Tibial artery (tissue), 4 donors: ENCODE data around the gene FNDC3B.

ENCODE experiments used
- DNase-seq, 2 donors: peaks; one replicate each; pipeline ENCODE4 v3.0.0-alpha.2; 2019
- H3K27ac ChIP-seq, 2 donors: fragments of 200-600 bp; sonication (generic) in 1 of 2; 1 replicate in 1 of 2; 2 replicates in 1 of 2; pipeline ENCODE4 v1.5.1; 2018 to 2019; ENCODE audit warnings: mild to moderate bottlenecking in 1 of 2
- H3K27me3 ChIP-seq, 2 donors: fragments of 200-600 bp; sonication (generic) in 1 of 2; one replicate each; pipeline versions ENCODE4 v1.5.1 to v1.6.0; 2016 to 2019
- H3K36me3 ChIP-seq, 3 donors: fragments of 200-600 bp; sonication (generic) in 2 of 3; one replicate each; pipeline ENCODE4 v1.5.1; 2016 to 2019; ENCODE audit warnings: mild to moderate bottlenecking in 2 of 3
- H3K4me1 ChIP-seq, 4 donors: fragments of 200-600 bp; sonication (generic) in 2 of 4; 1 replicate in 3 of 4; 2 replicates in 1 of 4; pipeline ENCODE4 v1.5.1; 2016 to 2019
- H3K4me3 ChIP-seq, 2 donors: fragments of 200-600 bp; sonication (generic) in 1 of 2; 1 replicate in 1 of 2; 2 replicates in 1 of 2; pipeline ENCODE4 v1.5.1; 2018 to 2019; ENCODE audit warnings: mild to moderate bottlenecking in 2 of 2
- H3K9me3 ChIP-seq, 3 donors: fragments of 200-600 bp; sonication (generic) in 1 of 3; one replicate each; pipeline ENCODE4 v1.5.1; 2016 to 2019
- intact Hi-C: fragments of 100-400 bp; cut with DNase I; formaldehyde crosslinking; loops from one replicate; pipeline ENCODE4 v1.15.0; 2023; ENCODE audit warnings: low total_unique reads
- TF ChIP-seq, protein P1 (sequence below), 2 experiments: fragments of 200-600 bp in 1 of 2; fragments of 450-650 bp in 1 of 2; IDR thresholded peaks; one replicate each; pipeline ENCODE4 v1.5.1; 2017 to 2019; ENCODE audit warnings: antibody characterized with exemption in 2 of 2, mild to moderate bottlenecking in 1 of 2, moderate library complexity in 1 of 2

FNDC3B gene

DNA sequence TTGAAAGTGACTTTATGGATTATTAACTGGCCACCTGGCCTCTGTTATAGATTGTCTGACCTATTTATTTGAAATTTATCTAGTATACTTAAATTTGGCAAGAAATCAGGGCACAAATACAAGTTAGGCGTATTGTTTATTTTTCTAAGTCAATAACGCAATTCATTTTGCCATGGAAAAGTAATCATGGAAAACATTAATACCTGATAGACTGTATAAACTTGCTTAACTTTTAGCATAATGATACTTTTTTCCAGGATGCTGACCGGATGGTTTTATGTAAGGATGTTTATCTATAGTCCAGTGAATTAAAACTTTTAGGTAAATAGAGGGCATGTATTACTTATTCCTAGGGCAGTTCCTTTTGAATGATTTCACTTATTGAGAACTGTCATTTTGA lies 20.2 kb downstream of the FNDC3B start:
- peaks cover 0 to 99% (median 47%) of the 10 kb centered on the region in 4 donors for H3K4me1 ChIP-seq
- TF ChIP-seq, protein P1, sequence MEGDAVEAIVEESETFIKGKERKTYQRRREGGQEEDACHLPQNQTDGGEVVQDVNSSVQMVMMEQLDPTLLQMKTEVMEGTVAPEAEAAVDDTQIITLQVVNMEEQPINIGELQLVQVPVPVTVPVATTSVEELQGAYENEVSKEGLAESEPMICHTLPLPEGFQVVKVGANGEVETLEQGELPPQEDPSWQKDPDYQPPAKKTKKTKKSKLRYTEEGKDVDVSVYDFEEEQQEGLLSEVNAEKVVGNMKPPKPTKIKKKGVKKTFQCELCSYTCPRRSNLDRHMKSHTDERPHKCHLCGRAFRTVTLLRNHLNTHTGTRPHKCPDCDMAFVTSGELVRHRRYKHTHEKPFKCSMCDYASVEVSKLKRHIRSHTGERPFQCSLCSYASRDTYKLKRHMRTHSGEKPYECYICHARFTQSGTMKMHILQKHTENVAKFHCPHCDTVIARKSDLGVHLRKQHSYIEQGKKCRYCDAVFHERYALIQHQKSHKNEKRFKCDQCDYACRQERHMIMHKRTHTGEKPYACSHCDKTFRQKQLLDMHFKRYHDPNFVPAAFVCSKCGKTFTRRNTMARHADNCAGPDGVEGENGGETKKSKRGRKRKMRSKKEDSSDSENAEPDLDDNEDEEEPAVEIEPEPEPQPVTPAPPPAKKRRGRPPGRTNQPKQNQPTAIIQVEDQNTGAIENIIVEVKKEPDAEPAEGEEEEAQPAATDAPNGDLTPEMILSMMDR (IDR thresholded peaks at IDR 0.05) = no peak
- H3K9me3 ChIP-seq = no peaks in the 10 kb centered on the region
- intact Hi-C loops = no loop called here
- H3K27ac ChIP-seq = no peak overlapping the region
- DNase-seq = no peak
- H3K27me3 ChIP-seq = no peaks in the 10 kb centered on the region
- peaks cover 0 to 5% (median 0%) of the 10 kb centered on the region in 3 donors for H3K36me3 ChIP-seq
- H3K4me3 ChIP-seq = no peak overlapping the region

DNA sequence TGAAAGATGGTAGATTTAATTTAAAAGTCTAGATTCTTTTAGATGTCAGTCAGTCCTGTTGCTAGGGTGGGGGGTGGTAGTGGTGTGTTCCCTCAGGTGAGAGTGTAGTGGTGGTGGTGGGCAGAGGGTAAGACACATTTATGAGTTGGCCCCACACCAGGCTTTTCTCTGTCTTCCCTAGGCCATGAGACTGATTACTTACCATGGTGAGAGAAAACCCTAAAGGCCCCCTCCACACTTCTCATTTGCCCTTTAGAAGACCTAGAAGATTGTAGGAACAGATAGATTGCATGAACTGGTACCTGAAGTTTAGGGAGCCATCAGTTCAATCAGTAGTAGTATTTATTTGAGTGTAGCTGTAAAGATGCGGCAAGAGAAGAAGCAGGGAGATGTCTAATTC lies 20.9 kb downstream of the FNDC3B start:
- Histone ChIP-seq H3K9me3 (no peaks in the 10 kb centered on the region), H3K36me3 (peaks cover 0 to 5% (median 0%) of the 10 kb centered on the region in 3 donors), H3K4me1 (peaks cover 0 to 99% (median 49%) of the 10 kb centered on the region in 4 donors), H3K27ac (no peak overlapping the region), H3K27me3 (no peaks in the 10 kb centered on the region), H3K4me3 (no peak overlapping the region)
- TF ChIP-seq, protein P1 (IDR thresholded peaks at IDR 0.05) = no peak
- intact Hi-C loops = loop anchor here (10.0 kb wide), 1 partner anchor 65 kb away; no protein-coding TSS in a partner anchor
- DNase-seq = no peak

DNA sequence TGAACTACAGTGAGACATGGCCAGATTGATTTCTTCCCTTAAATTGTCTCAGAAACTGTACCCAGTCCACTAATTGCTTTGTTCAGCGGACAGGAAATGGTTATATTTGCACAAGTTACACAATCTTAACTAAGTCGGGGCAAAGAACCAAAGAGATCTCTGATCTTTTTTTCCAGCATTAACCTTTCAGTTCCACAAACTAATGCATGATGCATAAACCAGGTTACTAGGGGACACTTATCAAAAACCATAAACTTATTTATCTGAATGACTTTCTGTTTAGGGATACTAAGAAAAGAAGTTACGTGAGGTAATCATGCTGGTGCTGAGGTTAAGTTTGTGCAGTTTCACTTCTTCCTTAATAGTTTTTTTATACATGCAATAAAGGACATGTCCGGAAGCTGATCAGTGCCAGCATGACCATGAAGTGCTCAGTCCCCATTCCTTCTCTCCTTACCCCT lies 22.4 kb downstream of the FNDC3B start:
- no peak for DNase-seq
- intact Hi-C loops = loop anchor here (10.0 kb wide), 1 partner anchor 63 kb away; no protein-coding TSS in a partner anchor
- TF ChIP-seq, protein P1 (IDR thresholded peaks at IDR 0.05) = no peak
- H3K36me3 ChIP-seq = peaks cover 0 to 5% (median 0%) of the 10 kb centered on the region in 3 donors
- H3K4me1 ChIP-seq = peaks cover 0 to 99% (median 49%) of the 10 kb centered on the region in 4 donors
- H3K9me3 ChIP-seq = no peaks in the 10 kb centered on the region
- peak overlapping the region; percentile 15 to 30 for H3K4me3 ChIP-seq
- H3K27me3 ChIP-seq = no peaks in the 10 kb centered on the region
- H3K27ac ChIP-seq = peak overlapping the region; percentile 32 to 55

DNA sequence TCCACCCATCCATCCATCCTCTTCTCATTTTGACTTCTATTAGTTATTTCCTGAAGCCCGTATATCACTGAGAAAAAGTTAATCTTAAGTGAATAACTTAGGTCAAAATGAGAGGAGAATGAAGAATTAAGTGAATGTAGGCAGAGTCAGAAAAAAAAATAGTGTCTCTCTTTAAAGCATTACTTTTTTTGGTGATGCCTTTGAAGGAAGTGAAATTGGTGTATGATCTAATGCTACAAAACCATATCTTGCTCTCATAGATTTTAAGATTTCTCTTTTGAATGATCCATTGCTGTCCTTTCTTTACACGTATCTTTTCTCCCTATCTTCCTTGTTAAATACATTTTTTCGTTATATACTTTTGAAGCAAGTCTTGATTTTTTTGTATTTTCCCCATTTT lies 23.4 kb downstream of the FNDC3B start:
- H3K4me1 ChIP-seq = peaks cover 0 to 99% (median 44%) of the 10 kb centered on the region in 4 donors
- peaks cover 0 to 5% (median 0%) of the 10 kb centered on the region in 3 donors for H3K36me3 ChIP-seq
- TF ChIP-seq, protein P1 (IDR thresholded peaks at IDR 0.05) = no peak
- peak overlapping the region in 1 of 2 donors; percentile 55 for H3K27ac ChIP-seq
- no peak overlapping the region for H3K4me3 ChIP-seq
- intact Hi-C loops = loop anchor here (10.0 kb wide), 1 partner anchor 62 kb away; no protein-coding TSS in a partner anchor
- H3K9me3 ChIP-seq = no peaks in the 10 kb centered on the region
- H3K27me3 ChIP-seq = no peaks in the 10 kb centered on the region
- DNase-seq = no peak

DNA sequence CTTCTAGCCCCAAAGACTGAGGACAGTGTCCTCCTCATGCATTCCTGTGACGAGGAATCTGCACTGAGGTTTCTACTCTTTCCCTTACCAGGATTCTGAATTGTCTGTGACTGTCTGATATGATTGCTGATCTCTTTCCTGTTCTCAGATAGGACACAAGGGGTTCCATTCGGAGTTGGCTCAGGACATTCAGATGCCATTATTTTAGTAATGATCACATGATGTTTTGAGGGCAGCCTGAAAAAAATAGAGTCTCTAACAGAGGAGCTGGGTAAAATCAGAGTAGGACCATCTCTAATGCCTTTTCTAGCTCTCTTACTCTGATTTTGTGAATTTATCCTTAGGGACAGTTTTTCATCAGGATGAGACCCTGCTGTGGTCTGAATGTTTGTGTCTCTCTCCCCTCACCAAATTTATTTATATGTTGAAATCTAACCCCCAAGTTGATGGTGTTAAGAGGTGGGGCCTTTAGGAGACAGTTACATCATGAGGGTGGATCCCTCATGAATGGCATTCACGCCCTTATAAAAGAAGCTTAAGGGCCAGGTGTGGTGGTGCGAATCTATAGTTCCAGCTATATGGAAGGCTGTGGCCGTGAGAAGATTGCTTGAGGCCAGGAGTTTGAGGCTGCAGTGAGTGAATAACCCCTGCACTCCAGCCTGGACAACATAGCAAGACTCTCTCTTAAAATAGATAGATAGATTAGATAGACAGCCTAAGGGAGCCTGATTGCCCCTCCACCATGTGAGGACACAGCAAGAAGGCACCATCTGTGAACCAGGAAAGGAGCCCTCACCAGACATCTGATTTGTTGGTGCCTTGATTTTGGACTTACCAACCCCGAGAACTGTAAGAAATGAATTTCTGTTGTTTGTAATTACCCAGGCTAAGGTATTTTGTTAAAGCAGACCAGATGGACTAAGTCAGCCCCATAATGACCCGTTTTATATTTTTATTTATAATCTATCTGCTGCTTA lies 24.4 kb downstream of the FNDC3B start:
- peak overlapping the region; percentile 17 to 55 for H3K27ac ChIP-seq
- intact Hi-C loops = loop anchor here (10.0 kb wide), 1 partner anchor 61 kb away; no protein-coding TSS in a partner anchor
- peaks cover 0 to 100% (median 42%) of the 10 kb centered on the region in 4 donors for H3K4me1 ChIP-seq

More for the DNA sequence above, 24.4 kb downstream of the FNDC3B start:
- Histone ChIP-seq H3K36me3 (peaks cover 0 to 5% (median 0%) of the 10 kb centered on the region in 3 donors), H3K4me3 (no peak overlapping the region), H3K27me3 (no peaks in the 10 kb centered on the region), H3K9me3 (no peaks in the 10 kb centered on the region)
- no peak for DNase-seq
- TF ChIP-seq, protein P1 (IDR thresholded peaks at IDR 0.05) = no peak
